HepG2 (cell line): ENCODE data around the gene KIAA1328. TPM values are rescaled to one million over a fixed set of nuclear protein-coding genes. Genes with fewer than 3 reads are reported as not detected.

Source experiments
- ATAC-seq: fragments of 200-7000 bp; cut with Tn5 transposase; 3 replicates; pipeline ENCODE4 v1.9.1; 2020; ENCODE audit warnings: mild to moderate bottlenecking, moderate library complexity
- BruUV-seq: library from RNA; stranded (reverse); fragments of 400-500 nt; replicated peaks from 2 replicates; lab custom pipeline; 2021; lab: Mats Ljungman, UMichigan
- CTCF ChIA-PET: fragments of 300-600 bp; formaldehyde crosslinking; extraction: SDS; loops from one replicate; lab custom pipeline; 2021; ENCODE audit warnings: low total read pairs, inconsistent platforms, low intra/inter-chr PET ratio; lab: Yijun Ruan, JAX
- POLR2A ChIA-PET: fragments of 350-600 bp; sonication (Branson Sonifier 250); formaldehyde crosslinking; loops from one replicate; lab custom pipeline; 2020; ENCODE audit warnings: antibody characterized with exemption, inconsistent platforms; lab: Yijun Ruan, JAX
- DNase-seq: peaks from one replicate; pipeline ENCODE4 v3.0.0-alpha.2; 2015; ENCODE audit warnings: low spot score
- FAIRE-seq: peaks from 3 replicates; lab custom pipeline; 2011; peaks lifted over from hg19 to GRCh38; lab: Jason Lieb, UNC
- H2AFZ ChIP-seq: one replicate; pipeline ENCODE4 v1.6.1; 2011; ENCODE audit warnings: low read length, inconsistent platforms
- H3K27ac ChIP-seq: fragments of 300-600 bp; 3 replicates; pipeline ENCODE4 v1.8.0; 2011; ENCODE audit warnings: mixed run types, mild to moderate bottlenecking, mixed read lengths, low read length, inconsistent platforms; ENCODE audit not compliant: insufficient read depth; ENCODE audit errors: extremely low read length
- H3K27me3 ChIP-seq, 2 experiments: fragments of 200-600 bp in 1 of 2; 2 replicates in 1 of 2; 3 replicates in 1 of 2; pipeline versions ENCODE4 v1.6.0 to v1.8.0; 2011; ENCODE audit warnings: low read length in 2 of 2, mild to moderate bottlenecking in 2 of 2, moderate library complexity in 2 of 2, inconsistent platforms in 1 of 2; ENCODE audit not compliant: insufficient read depth in 2 of 2, control insufficient read depth in 1 of 2
- H3K36me3 ChIP-seq, 2 experiments: fragments of 200-600 bp in 1 of 2; replicated peaks in 1 of 2; 2 replicates in 1 of 2; 3 replicates in 1 of 2; pipeline versions ENCODE4 v1.5.1 to v1.8.0; 2011; ENCODE audit warnings: low read length in 2 of 2, inconsistent platforms in 1 of 2; ENCODE audit not compliant: insufficient read depth in 2 of 2, control insufficient read depth in 1 of 2
- H3K4me1 ChIP-seq: 2 replicates; pipeline ENCODE4 v1.5.1; 2012; ENCODE audit warnings: low read length, inconsistent platforms; ENCODE audit not compliant: insufficient read depth
- H3K4me2 ChIP-seq: 2 replicates; pipeline ENCODE4 v1.6.0; 2011; ENCODE audit warnings: low read depth, low read length, inconsistent platforms
- H3K4me3 ChIP-seq, 3 experiments: fragments of 200-600 bp in 1 of 3; sonication (generic), shearing (Covaris generic) in 1 of 3; replicated peaks in 1 of 3; 2 replicates each; pipeline ENCODE4 v1.5.1; 2011 to 2016; ENCODE audit warnings: low read length in 3 of 3, inconsistent platforms in 2 of 3, low read depth in 2 of 3, mild to moderate bottlenecking in 2 of 3, control low read depth in 1 of 3, mixed read lengths in 1 of 3; ENCODE audit not compliant: insufficient read depth in 1 of 3
- H3K79me2 ChIP-seq: one replicate; pipeline ENCODE4 v1.6.1; 2011; ENCODE audit warnings: low read length, inconsistent platforms; ENCODE audit not compliant: insufficient read depth
- H3K9ac ChIP-seq: 2 replicates; pipeline ENCODE4 v1.6.0; 2011; ENCODE audit warnings: mild to moderate bottlenecking, low read depth, low read length, inconsistent platforms; ENCODE audit not compliant: insufficient read depth
- H3K9me3 ChIP-seq: 2 replicates; pipeline ENCODE4 v1.5.1; 2012; ENCODE audit warnings: mild to moderate bottlenecking, low read length
- H4K20me1 ChIP-seq: 2 replicates; pipeline ENCODE4 v1.6.0; 2011; ENCODE audit warnings: inconsistent platforms, mild to moderate bottlenecking, low read length, moderate library complexity; ENCODE audit not compliant: insufficient read depth
- FOXK2 ChIP-seq: fragments of 450-650 bp; IDR thresholded peaks from 2 replicates; pipeline ENCODE4 v1.6.1; 2016
- JARID2 ChIP-seq: sonication (generic); formaldehyde crosslinking; IDR thresholded peaks from 2 replicates; pipeline ENCODE4 v1.8.1; 2023; ENCODE audit warnings: missing genetic modification reagents, inconsistent platforms; ENCODE audit not compliant: insufficient replicate concordance
- SMC3 ChIP-seq: IDR thresholded peaks from 2 replicates; pipeline ENCODE4 v1.6.1; 2011; ENCODE audit warnings: low read length, improper control_type of control experiment
- ZBTB42 ChIP-seq: sonication (generic); formaldehyde crosslinking; IDR thresholded peaks from 2 replicates; pipeline ENCODE4 v1.5.0; 2020; ENCODE audit warnings: mild to moderate bottlenecking, missing genetic modification reagents
- ZBTB7A ChIP-seq: sonication (generic); formaldehyde crosslinking; IDR thresholded peaks from 2 replicates; pipeline ENCODE4 v1.8.0; 2022; ENCODE audit warnings: mild to moderate bottlenecking, missing genetic modification reagents
- ZNF282 ChIP-seq: fragments of 450-650 bp; IDR thresholded peaks from 2 replicates; pipeline ENCODE4 v1.6.1; 2018; ENCODE audit not compliant: partially characterized antibody
- ZNF33A ChIP-seq: sonication (generic); formaldehyde crosslinking; IDR thresholded peaks from 2 replicates; pipeline ENCODE4 v1.5.1; 2020; ENCODE audit warnings: missing genetic modification reagents, mild to moderate bottlenecking, moderate library complexity, borderline replicate concordance
- ZNF34 ChIP-seq: sonication (generic); formaldehyde crosslinking; IDR thresholded peaks from 2 replicates; pipeline ENCODE4 v1.4.0; 2020; ENCODE audit warnings: mild to moderate bottlenecking, missing genetic modification reagents, borderline replicate concordance
- ZNF451 ChIP-seq: sonication (generic); formaldehyde crosslinking; IDR thresholded peaks from 2 replicates; pipeline ENCODE4 v1.5.0; 2020; ENCODE audit warnings: mild to moderate bottlenecking, missing genetic modification reagents
- ZNF678 ChIP-seq: sonication (generic); formaldehyde crosslinking; IDR thresholded peaks from 2 replicates; pipeline ENCODE4 v1.4.0; 2020; ENCODE audit warnings: mild to moderate bottlenecking, missing genetic modification reagents
- ZSCAN9 ChIP-seq: IDR thresholded peaks from 2 replicates; pipeline ENCODE4 v1.6.1; 2016; ENCODE audit warnings: borderline replicate concordance
- WGBS: methylation state at CpG from one replicate; pipeline ENCODE4 v1.1.6; 2017; ENCODE audit warnings: low lambda C conversion rate; 5-methylcytosine and 5-hydroxymethylcytosine counted together
- in situ Hi-C: cut with HindIII; loops from 2 replicates; pipeline ENCODE4 v1.10.0; 2017; ENCODE audit warnings: low pct_unique_long_range_greater_than_20kb; ENCODE audit not compliant: extremely low pct_ligation_motif_present
- intact Hi-C: fragments of 100-400 bp; cut with micrococcal nuclease; formaldehyde crosslinking; loops from one replicate; pipeline ENCODE4 v1.10.0; 2022; ENCODE audit not compliant: unreplicated experiment
- polyA plus RNA-seq, 8 experiments: library from polyadenylated mRNA; depleted of rRNA in 3 of 8; stranded (reverse) in 7 of 8; unstranded in 1 of 8; fragments of >200 nt; fragmentation: Illumina TruSeq in 4 of 8; extraction: Trizol in 4 of 8; gene quantifications; 2 replicates each; pipeline versions ENCODE4 v1.2.1 to v1.2.3, GENCODE V29; 2011 to 2016; ENCODE audit warnings: low read depth in 4 of 8, missing spikeins in 1 of 8, mixed read lengths in 1 of 8; ENCODE audit not compliant: insufficient read depth in 1 of 8
- total RNA-seq, 5 experiments: library from RNA; depleted of rRNA; stranded (reverse); fragments of >200 nt; fragmentation: Illumina TruSeq; extraction: Trizol; gene quantifications; 2 replicates each; pipeline ENCODE4 v1.2.3, GENCODE V29; 2016; ENCODE audit warnings: low read depth in 1 of 5
- TF ChIP-seq, protein P1 (sequence below): sonication (generic); formaldehyde crosslinking; IDR thresholded peaks from 2 replicates; pipeline ENCODE4 v1.4.0; 2020; ENCODE audit warnings: mild to moderate bottlenecking, missing genetic modification reagents, borderline replicate concordance
- TF ChIP-seq, protein P2 (sequence below): IDR thresholded peaks from 2 replicates; pipeline ENCODE4 v1.6.1; 2016; ENCODE audit warnings: control low read depth
- TF ChIP-seq, protein P3 (sequence below): fragments of 450-650 bp; IDR thresholded peaks from 2 replicates; pipeline ENCODE4 v1.6.1; 2017; ENCODE audit warnings: mild to moderate bottlenecking
- TF ChIP-seq, protein P4 (sequence below): sonication (generic); formaldehyde crosslinking; IDR thresholded peaks from 2 replicates; pipeline ENCODE4 v1.4.0; 2020; ENCODE audit warnings: missing genetic modification reagents, borderline replicate concordance

Gene KIAA1328
- total and polyA plus RNA-seq, 2 of the 13 experiments (the other 11 are each of a cell fraction or from before 2014, with no cell fraction given), result 4.1 to 6.0 TPM

DNA sequence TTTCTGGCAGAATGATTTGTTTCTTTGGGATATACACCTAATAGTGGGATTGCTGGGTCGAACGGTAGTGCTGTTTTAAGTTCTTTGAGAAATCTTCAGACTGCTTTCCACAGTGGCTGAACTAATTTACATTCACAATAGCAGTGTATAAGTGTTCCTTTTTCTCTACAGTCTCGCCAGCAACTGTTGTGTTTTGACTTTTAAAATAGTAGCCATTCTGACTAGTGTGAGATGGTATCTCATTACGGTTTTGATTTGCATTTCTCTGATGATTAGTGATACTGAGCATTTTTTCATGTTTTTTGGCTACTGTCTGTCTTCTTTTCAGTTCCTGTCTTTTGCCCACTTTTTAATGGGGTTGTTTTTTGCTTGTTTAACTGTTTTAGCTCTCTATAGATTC, 306.2 kb downstream of the KIAA1328 start (continued):
- TF ChIP-seq ZBTB7A (CRISPR knock-in tag) (no peak), ZSCAN9 (CRISPR knock-in tag) (no peak)

DNA sequence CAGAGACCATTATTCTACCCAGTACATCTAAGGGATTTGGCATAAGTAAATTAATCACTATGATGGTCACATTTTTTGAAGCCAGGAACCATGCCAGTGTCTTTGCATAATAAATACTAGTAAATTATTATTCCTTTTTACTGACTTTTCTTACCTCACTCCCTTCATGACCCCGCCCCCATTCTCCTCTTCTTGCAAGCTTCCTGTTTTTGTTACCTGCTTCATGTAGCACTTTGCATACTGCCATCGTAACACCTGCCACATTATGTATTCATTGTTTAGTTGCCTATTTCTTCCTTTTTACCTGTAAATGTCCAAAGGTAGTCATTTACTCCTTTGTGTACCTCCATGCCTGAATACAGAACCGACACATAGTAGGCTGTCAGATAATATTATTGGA, 309.5 kb downstream of the KIAA1328 start:
- WGBS, result 64% methylated on average over 3 of the region's 3 CpGs
- no peak for ATAC-seq
- POLR2A ChIA-PET, result no interaction called here
- no peak for TF ChIP-seq JARID2
- TF ChIP-seq ZNF451 (CRISPR knock-in tag), result no peak
- TF ChIP-seq ZNF34 (CRISPR knock-in tag), result no peak
- TF ChIP-seq ZNF678 (CRISPR knock-in tag), result no peak
- no peak for TF ChIP-seq SMC3
- TF ChIP-seq, protein P1, sequence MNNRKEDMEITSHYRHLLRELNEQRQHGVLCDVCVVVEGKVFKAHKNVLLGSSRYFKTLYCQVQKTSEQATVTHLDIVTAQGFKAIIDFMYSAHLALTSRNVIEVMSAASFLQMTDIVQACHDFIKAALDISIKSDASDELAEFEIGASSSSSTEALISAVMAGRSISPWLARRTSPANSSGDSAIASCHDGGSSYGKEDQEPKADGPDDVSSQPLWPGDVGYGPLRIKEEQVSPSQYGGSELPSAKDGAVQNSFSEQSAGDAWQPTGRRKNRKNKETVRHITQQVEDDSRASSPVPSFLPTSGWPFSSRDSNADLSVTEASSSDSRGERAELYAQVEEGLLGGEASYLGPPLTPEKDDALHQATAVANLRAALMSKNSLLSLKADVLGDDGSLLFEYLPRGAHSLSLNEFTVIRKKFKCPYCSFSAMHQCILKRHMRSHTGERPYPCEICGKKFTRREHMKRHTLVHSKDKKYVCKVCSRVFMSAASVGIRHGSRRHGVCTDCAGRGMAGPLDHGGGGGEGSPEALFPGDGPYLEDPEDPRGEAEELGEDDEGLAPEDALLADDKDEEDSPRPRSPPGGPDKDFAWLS, result no peak
- TF ChIP-seq FOXK2, result no peak
- TF ChIP-seq, protein P2, sequence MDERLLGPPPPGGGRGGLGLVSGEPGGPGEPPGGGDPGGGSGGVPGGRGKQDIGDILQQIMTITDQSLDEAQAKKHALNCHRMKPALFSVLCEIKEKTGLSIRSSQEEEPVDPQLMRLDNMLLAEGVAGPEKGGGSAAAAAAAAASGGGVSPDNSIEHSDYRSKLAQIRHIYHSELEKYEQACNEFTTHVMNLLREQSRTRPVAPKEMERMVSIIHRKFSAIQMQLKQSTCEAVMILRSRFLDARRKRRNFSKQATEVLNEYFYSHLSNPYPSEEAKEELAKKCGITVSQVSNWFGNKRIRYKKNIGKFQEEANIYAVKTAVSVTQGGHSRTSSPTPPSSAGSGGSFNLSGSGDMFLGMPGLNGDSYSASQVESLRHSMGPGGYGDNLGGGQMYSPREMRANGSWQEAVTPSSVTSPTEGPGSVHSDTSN (CRISPR knock-in tag), result no peak
- TF ChIP-seq ZNF282, result no peak
- TF ChIP-seq, protein P3, sequence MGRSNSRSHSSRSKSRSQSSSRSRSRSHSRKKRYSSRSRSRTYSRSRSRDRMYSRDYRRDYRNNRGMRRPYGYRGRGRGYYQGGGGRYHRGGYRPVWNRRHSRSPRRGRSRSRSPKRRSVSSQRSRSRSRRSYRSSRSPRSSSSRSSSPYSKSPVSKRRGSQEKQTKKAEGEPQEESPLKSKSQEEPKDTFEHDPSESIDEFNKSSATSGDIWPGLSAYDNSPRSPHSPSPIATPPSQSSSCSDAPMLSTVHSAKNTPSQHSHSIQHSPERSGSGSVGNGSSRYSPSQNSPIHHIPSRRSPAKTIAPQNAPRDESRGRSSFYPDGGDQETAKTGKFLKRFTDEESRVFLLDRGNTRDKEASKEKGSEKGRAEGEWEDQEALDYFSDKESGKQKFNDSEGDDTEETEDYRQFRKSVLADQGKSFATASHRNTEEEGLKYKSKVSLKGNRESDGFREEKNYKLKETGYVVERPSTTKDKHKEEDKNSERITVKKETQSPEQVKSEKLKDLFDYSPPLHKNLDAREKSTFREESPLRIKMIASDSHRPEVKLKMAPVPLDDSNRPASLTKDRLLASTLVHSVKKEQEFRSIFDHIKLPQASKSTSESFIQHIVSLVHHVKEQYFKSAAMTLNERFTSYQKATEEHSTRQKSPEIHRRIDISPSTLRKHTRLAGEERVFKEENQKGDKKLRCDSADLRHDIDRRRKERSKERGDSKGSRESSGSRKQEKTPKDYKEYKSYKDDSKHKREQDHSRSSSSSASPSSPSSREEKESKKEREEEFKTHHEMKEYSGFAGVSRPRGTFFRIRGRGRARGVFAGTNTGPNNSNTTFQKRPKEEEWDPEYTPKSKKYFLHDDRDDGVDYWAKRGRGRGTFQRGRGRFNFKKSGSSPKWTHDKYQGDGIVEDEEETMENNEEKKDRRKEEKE, result no peak
- TF ChIP-seq, protein P4, sequence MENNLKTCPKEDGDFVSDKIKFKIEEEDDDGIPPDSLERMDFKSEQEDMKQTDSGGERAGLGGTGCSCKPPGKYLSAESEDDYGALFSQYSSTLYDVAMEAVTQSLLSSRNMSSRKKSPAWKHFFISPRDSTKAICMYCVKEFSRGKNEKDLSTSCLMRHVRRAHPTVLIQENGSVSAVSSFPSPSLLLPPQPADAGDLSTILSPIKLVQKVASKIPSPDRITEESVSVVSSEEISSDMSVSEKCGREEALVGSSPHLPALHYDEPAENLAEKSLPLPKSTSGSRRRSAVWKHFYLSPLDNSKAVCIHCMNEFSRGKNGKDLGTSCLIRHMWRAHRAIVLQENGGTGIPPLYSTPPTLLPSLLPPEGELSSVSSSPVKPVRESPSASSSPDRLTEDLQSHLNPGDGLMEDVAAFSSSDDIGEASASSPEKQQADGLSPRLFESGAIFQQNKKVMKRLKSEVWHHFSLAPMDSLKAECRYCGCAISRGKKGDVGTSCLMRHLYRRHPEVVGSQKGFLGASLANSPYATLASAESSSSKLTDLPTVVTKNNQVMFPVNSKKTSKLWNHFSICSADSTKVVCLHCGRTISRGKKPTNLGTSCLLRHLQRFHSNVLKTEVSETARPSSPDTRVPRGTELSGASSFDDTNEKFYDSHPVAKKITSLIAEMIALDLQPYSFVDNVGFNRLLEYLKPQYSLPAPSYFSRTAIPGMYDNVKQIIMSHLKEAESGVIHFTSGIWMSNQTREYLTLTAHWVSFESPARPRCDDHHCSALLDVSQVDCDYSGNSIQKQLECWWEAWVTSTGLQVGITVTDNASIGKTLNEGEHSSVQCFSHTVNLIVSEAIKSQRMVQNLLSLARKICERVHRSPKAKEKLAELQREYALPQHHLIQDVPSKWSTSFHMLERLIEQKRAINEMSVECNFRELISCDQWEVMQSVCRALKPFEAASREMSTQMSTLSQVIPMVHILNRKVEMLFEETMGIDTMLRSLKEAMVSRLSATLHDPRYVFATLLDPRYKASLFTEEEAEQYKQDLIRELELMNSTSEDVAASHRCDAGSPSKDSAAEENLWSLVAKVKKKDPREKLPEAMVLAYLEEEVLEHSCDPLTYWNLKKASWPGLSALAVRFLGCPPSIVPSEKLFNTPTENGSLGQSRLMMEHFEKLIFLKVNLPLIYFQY (CRISPR knock-in tag), result no peak
- TF ChIP-seq ZNF33A (CRISPR knock-in tag), result no peak
- TF ChIP-seq ZBTB42 (CRISPR knock-in tag), result no peak

More for the DNA sequence above, 309.5 kb downstream of the KIAA1328 start:
- no peak overlapping the region for H3K27ac ChIP-seq
- H3K4me2 ChIP-seq, result no peak overlapping the region
- H3K27me3 ChIP-seq, result no peaks in the 10 kb centered on the region
- CTCF ChIA-PET, result no interaction called here
- FAIRE-seq (no peak), DNase-seq (no peak)
- H4K20me1 ChIP-seq, result no peaks in the 10 kb centered on the region
- H3K9me3 ChIP-seq, result no peaks in the 10 kb centered on the region
- H3K9ac ChIP-seq, result no peak overlapping the region
- in situ Hi-C loops, result no loop called here
- no peak overlapping the region for H3K4me3 ChIP-seq
- H2AFZ ChIP-seq, result no peak overlapping the region
- no TSS peak for BruUV-seq
- no peaks in the 10 kb centered on the region for H3K36me3 ChIP-seq
- intact Hi-C loops, result no loop called here
- 0 out of 2 replicates have a peak, but pooled peaks cover 7% of the 10 kb centered on the region for H3K4me1 ChIP-seq
- no peaks in the 10 kb centered on the region for H3K79me2 ChIP-seq
